ENCODE data around the gene CREG1.
"Not testable (repeated sequence)": the region's sequence is repeated elsewhere in the genome, so short reads cannot be mapped to it uniquely, and the experiment has no call there.

The CREG1 gene

GRCh38 chr1:167553136-167554027 lies at the start of gene CREG1:
CREG1 (minus strand) TSS chr1:167553762.
- peak; percentile 11 for DNase-seq

- DNase-seq = no peak
These were observed 49.3 kb upstream of the CREG1 start for GRCh38 chr1:167602840-167603239.

- DNase-seq = no peak
These were observed 48.2 kb upstream of the CREG1 start for GRCh38 chr1:167601442-167602383.

GRCh38 chr1:167599957-167600581 lies 46.5 kb upstream of the CREG1 start:
- DNase-seq = no peak

- DNase-seq = no peak
These were observed 41.3 kb upstream of the CREG1 start for GRCh38 chr1:167594822-167595221.

- no peak for DNase-seq
These were observed 40.3 kb upstream of the CREG1 start for GRCh38 chr1:167593860-167594259.

GRCh38 chr1:167592475-167592874 lies 38.9 kb upstream of the CREG1 start:
- no peak for DNase-seq

GRCh38 chr1:167588361-167588760 lies 34.8 kb upstream of the CREG1 start:
- DNase-seq = no peak

GRCh38 chr1:167587872-167588271 lies 34.3 kb upstream of the CREG1 start:
- DNase-seq = no peak

- DNase-seq = no peak
These were observed 33.8 kb upstream of the CREG1 start for GRCh38 chr1:167587342-167587741.

- DNase-seq = no peak
These were observed 31.0 kb upstream of the CREG1 start for GRCh38 chr1:167584581-167584980.

- no peak for DNase-seq
These were observed 29.2 kb upstream of the CREG1 start for GRCh38 chr1:167582722-167583121.

GRCh38 chr1:167582064-167582463 lies 28.5 kb upstream of the CREG1 start:
- no peak for DNase-seq

GRCh38 chr1:167579986-167580385 lies 26.4 kb upstream of the CREG1 start:
- DNase-seq = no peak

GRCh38 chr1:167578939-167579521 lies 25.5 kb upstream of the CREG1 start:
- no peak for DNase-seq

- no peak for DNase-seq
These were observed 22.1 kb upstream of the CREG1 start for GRCh38 chr1:167575649-167576048.

- no peak for DNase-seq
These were observed 19.5 kb upstream of the CREG1 start for GRCh38 chr1:167573035-167573434.

GRCh38 chr1:167570712-167571111 lies 17.1 kb upstream of the CREG1 start:
- not testable (repeated sequence) for DNase-seq

- no peak for DNase-seq
These were observed 14.1 kb upstream of the CREG1 start for GRCh38 chr1:167567663-167568062.

- DNase-seq = no peak
These were observed 13.2 kb upstream of the CREG1 start for GRCh38 chr1:167566766-167567165.

- DNase-seq = no peak
These were observed 12.4 kb upstream of the CREG1 start for GRCh38 chr1:167565922-167566321.

- no peak for DNase-seq
These were observed 11.2 kb upstream of the CREG1 start for GRCh38 chr1:167564612-167565270.

All from NCI-H1417 treated with DMSO at 0.1 percent for 48 hours (cell line).